NCI-H446 (cell line): Measurements from ENCODE around the gene TTC32.
"Not testable (repeated sequence)": the region's sequence is repeated elsewhere in the genome, so short reads cannot be mapped to it uniquely, and the experiment has no call there.

Source experiments
- DNase-seq, 2 experiments: peaks; one replicate each; lab custom pipeline; 2025; lab: John Stamatoyannopoulos, UW

TTC32 gene

GRCh38 chr2:19901442-19902215 is at the start of gene TTC32:
Gene TTC32 (minus strand): TSS chr2:19901983. CDS start chr2:19901854, 129 bp downstream.
- peak; percentile 82 to 93 for DNase-seq

DNA sequence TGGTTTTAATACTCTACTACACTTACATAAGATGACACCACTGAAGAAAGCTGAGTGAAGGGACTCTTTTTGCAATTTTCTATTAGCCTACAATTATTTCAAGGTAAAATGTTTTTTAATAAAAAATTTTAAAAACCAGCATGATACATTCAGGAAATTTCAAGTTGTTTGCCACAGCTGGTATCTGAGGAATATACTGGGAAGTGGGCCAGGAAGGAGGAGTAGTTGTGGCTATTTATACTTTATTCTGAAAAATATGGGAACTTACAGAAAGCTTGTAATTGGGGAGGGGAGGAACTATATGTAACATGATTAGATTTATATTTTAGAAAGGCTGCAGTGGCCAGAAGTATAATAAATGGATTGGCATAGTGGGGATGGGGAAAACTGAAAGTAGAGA is 47.3 kb upstream of the TTC32 start:
- peak in 1 of 2 experiments; percentile 1 for DNase-seq

DNA sequence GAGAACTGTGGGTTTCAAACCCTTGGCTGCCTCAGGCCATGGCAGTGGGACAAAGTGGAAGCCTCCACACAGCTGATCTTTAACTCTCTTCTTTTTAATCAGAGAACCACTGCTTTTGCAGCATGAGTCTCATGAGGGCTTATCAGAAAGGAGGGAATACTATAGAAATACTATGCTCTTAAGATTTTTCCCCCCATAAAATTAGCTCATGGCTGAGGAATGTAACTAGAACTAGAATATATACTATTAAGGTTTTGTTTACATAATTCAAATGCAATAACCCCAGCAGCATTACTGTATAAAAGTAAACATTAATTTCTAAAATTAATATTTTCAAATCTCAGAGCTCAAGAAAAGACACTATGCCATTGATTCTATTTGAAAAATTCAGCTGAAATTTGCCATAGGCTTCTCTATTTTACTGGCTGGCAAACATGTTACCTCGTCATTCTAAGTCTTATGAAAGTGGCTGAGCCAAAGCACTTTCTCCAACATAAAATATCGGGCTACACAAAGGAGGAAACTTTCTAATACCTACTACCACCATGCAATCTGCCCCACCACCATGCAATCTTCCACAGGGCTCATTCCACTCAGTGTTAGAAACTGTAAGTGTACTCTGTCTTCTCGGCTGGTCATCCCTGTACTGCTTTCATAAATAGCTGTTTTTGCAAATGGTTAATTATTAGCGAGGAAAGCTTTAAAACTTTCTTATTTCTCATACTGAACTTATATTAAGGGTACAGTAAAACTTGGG is 45.6 kb upstream of the TTC32 start:
- no peak for DNase-seq

GRCh38 chr2:19944205-19944845 is 42.5 kb upstream of the TTC32 start:
- no peak for DNase-seq

GRCh38 chr2:19943189-19943588 is 41.4 kb upstream of the TTC32 start:
- no peak for DNase-seq

GRCh38 chr2:19942199-19942598 is 40.4 kb upstream of the TTC32 start:
- no peak for DNase-seq

DNA sequence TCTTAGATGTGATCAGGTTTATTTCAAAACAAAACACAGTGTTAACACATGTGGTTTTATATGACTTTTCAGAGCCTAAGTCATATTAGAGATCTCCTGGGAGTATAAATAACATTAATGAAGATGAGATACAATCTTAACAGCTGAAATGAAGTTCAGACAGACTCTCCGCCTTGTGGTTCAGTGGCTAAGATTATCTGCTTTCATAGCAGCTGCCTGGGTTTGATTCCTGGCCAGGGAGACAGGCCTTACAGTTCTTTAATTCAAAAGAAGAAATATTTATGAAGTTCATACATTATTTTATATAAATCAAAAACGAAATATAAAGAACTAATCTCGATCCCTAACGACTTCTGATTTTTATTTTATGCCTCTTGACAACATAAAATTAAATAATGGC is 35.2 kb upstream of the TTC32 start:
- DNase-seq = no peak

GRCh38 chr2:19936203-19936602 is 34.4 kb upstream of the TTC32 start:
- DNase-seq = no peak

GRCh38 chr2:19933351-19933981 is 31.7 kb upstream of the TTC32 start:
- DNase-seq = no peak

DNA sequence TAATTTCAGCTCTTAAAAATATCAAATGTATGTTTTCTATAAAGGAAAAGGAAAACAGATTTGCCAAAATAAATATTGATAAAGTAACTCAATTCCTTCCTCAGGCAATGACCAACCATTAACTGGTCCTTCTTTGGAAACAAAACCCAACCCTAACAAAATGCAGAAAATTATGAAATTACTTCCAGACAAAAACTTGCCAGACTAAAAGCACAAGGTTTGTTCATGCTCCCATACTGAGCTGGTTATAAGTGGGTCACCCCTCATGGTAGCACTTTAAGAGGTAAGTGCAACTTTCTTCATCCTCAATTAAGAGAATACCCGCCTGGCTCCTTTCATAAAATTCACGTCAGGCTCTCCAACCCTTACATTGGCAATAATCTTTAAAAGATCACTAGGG is 31.1 kb upstream of the TTC32 start:
- DNase-seq = no peak

- DNase-seq = no peak
Measured at GRCh38 chr2:19929226-19929625, 27.4 kb upstream of the TTC32 start.

DNA sequence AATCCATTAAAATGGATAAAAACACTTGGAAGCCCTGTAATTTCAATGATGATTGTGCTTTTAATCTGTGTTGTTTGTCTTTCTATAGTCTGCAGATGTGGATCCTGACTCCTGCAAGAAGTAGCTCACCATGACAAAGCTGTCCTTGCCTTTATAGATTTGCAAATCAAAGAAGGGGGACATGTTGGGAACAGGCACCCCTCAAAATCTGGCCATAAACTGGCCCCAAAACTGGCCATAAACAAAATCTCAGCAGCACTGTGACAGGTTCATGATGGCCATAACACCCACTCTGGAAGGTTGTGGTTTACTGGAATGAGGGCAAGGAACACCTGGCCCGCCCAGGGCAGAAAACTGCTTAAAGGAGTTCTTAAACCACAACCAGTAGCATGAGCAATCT is 26.0 kb upstream of the TTC32 start:
- DNase-seq = not testable (repeated sequence)

- DNase-seq = not testable (repeated sequence)
Measured at GRCh38 chr2:19924526-19924925, 22.7 kb upstream of the TTC32 start.

DNA sequence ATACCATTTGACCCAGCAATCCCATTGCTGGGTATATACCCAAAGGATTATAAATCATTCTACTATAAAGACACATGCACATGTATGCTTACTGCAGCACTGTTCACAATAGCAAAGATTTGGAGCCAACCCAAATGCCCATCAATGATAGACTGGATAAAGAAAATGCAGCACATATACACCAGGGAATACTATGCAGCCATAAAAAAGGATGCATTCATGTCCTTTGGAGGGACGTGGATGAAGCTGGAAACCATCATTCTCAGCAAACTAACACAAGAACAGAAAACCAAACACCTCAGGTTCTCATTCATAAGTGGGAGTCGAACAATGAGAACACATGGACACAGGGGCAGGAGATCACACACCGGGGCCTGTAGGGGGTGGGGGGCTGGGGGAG is 20.4 kb upstream of the TTC32 start:
- DNase-seq = not testable (repeated sequence)

- DNase-seq = no peak
Measured at GRCh38 chr2:19916385-19916950, 14.7 kb upstream of the TTC32 start.

GRCh38 chr2:19914266-19914975 is 12.6 kb upstream of the TTC32 start:
- no peak for DNase-seq

DNA sequence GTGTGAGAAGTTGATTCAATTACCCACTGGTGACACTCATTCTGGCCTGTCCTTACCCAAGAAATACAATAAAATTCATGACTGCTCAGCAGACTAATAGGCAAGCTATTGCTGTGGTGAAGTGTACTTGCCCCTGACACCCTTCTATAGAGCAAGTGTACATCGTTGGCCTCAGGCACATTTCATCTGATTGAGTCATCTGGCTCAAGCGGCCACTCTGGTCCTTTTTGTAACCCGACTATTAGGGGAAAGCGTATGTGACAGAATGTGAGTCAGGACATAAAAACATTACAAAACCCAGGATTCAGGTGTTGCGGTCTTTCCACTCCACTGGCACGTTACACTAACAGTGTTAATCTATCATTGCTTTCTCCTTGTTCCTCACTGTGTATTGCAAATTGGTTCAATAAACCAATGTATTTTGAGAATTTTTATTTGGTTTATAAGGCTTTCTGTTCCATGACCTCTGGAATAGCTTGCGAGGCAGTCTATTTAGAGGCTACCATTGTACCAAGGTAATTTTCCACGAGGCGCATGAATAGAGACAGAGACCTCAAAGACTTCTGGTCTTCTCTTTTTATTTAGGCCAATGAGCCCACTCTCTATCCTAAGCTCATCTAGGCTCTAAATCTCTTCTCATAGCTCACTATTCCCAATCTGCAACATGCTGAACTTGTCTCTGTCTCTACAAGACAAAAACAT is 10.2 kb upstream of the TTC32 start:
- no peak for DNase-seq

DNA sequence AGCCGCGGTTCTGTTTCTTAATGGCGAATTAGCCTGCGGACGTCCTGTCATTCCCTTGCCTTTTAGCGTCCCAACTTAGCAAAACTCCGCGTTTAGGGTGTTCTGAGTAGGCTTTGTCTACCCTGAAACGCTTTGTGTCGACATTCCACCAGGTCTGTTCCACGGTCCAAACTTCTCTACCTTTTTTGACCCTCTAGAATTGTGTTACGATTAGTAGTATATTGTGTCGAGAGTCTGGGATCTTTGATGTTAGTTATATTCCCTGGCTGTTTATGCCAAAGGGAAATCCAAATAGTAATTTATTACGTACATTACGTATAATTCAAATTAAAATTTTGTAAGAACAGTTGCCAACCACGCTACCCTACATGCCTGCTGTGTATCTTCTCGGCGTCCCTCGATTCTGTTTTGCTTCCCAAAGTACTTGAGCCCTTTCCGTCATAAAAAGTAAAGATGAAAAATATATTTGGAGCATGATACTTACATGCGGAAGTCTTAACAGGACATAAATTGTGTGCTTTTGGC is 495 bp upstream of the TTC32 start:
- DNase-seq = no peak

DNA sequence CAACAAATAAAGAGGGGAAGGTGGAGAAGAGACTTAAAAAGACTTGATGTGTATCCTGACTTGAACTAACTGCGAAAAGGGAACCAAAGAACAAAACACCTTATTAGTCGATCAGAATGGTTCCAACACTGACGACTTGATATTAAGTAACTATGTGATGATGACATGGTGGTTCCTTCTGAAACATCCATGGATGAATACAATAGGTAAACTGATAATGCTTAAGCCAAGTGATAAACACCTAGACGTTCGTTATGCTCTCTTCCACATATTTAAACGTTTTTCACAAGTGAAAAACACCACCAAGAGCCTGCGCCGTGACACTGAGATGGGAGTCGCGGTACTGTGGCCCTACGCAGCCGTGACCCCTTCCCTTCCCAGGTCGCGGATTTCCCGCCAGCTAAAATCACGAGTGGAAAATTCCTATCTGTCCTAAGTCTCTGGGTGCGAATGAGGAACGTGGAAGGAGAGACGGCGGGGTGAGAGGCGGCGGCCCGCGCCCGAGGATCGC is 797 bp downstream of the TTC32 start:
- no peak for DNase-seq
